Measurements from ENCODE around the gene PDSS1.
"Not testable (repeated sequence)": the region's sequence is repeated elsewhere in the genome, so short reads cannot be mapped to it uniquely, and the experiment has no call there.

The PDSS1 gene

DNA sequence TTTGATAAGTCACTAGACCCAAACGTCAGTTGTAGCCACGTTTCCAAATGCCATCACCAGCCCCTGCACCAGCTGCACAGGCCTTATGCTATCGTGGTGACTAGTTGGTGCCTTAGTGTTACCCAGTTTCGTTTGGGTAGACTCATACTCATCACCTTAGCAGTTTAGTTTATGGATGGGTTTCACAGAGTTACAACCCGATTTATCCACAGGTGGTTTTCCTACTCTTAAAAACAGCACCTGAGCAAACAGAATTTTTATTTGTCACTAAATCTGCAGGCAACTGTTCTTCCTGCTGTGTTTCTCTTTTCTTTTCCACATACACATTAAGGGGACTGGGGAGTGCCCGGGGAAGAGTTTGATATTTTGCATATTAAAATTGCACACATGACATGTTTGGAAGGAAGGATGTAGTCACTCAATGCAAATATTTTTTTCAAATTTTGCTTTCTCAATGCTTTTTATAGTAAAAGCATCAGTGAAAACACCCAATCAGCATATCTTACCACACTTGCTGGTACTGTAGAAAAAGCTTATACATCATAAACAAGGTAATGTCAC lies 41.6 kb downstream of the PDSS1 start:
- no peak for DNase-seq (ENCODE audit: low read depth)

DNA sequence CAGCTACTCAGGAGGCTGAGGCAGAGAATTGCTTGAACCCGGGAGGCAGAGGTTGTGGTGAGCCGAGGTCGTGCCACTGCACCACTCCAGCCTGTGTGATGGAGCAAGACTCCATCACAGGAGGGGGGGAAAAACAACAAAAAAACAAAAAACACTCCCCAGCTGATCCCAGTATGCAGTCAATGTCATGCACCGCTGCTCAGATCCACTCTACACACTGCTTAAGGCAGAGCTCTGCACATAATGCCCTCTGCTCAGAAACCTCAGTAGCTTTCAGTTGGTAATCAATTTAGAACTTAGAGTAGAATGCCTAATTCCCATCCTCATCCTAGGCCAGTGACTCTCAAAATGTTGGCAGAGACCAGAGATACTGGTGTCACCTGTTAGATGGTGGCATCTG lies 43.9 kb downstream of the PDSS1 start:
- no peak for DNase-seq (ENCODE audit: low read depth)

DNA sequence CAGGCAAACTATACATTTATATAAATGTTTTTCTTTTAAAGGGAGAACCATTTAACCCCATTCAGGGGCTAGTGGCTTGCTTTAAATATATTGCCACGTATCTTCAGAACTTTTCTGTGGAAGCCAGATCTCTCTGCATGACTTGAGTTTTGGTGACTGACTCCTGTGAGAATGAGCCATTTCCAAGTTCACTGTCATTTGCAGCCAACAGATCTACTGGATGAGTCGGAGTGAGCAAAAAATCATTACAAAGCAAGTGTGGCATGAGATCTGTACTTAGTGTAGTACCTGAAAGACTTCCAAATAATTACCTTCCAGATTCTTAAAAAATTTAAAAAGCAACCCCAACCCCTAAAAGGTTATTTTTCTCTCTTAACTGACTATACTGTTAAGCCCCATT lies 45.6 kb downstream of the PDSS1 start:
- peak; percentile 40 for DNase-seq (ENCODE audit: low read depth)

DNA sequence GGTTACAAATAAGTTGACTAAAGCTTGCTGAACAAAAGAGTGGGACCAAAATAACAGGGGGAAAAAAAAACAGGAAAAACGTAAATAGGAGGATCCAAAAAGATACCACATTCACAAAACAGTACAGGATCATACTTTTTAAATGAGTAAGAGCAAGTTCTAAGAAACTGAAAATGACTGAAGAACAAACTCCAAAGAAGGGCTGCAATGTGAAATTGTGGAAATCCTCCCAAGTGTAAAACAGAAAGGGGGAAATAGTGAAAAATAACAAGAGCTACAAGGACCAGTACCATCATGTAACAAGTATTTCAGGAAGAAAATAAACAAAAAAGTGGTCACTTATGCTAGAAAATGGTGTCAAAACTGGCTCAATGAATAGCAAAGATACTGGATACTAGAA lies 46.3 kb downstream of the PDSS1 start:
- no peak for DNase-seq (ENCODE audit: low read depth)

DNA sequence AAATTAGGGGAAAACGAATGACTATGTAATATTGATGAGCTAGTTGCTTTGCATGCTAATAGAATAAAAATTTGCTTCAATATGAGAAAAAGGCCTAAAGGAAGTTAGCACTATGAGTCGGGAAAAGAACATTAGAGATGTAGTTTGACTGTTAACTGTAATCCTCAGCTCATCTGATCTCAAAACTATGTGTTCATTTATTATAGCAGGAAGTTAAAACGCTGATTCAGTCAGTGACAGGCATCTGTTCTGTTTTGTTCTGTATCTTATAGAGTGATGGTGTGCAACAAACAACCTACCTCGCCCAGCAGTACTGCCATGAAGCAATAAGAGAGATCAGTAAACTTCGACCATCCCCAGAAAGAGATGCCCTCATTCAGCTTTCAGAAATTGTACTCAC lies 48.6 kb downstream of the PDSS1 start:
- DNase-seq (ENCODE audit: low read depth), result no peak

DNA sequence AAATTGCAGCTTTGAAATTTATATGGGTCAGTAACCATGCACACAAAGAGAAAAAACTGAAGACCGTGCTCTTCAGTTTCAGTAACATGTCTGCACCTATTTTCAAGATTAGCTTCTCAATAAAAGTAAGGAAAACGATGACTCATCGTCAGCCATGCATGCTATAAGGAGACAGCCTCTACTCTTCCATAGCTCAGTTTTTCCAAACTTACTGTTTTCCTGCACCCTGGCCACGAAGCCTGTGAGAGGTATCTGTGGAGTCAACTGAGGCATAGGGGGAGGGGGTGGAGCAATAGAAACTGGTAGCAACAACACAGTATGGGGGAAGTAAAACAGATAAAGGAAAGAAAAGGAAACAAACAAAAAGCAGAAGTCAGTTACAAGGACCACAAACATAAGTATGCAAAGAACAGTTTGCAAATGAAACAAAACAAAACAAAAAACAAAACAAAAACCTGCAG lies 58.0 kb downstream of the PDSS1 start:
- DNase-seq (ENCODE audit: low read depth), result peak; percentile 59

DNA sequence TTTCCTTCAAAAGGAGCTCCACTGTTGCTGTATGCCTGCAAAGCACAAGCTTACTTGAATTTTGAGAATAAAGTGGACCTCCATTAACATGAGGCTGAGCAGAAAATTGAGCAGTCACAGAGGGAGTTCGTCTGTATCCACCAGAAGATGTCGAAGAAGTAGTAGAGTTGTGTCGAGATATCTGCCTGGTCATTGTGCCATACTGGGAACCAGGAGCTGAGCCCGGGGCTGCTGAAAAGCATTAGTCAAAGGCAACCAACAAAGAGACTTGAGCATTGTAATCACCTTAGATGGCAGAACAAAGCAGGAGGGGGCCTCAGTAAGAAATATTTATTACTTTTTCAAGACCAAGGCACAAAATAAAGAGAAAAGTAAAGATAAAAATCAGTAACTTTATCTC lies 61.5 kb downstream of the PDSS1 start:
- no peak for DNase-seq (ENCODE audit: low read depth)

DNA sequence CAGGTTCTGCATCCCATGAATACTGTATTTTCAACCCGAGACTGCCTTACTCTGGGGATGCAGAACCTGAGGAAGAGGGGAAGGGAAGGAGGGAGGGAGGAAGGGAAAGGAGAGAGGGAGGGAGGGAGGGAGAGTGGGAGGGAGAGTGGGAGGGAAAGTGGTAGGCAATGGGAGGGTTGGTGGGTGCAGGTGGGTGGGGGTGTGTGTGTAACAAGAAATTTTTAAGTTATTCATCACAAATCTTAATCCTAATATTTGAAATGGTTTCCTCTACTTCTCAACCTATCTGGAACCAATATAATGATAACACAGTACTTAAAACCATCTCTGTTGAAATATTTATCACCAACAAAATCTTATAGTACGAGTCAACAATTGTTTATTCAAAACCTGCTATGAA lies 68.0 kb downstream of the PDSS1 start:
- peak; percentile 46 for DNase-seq (ENCODE audit: low read depth)

DNA sequence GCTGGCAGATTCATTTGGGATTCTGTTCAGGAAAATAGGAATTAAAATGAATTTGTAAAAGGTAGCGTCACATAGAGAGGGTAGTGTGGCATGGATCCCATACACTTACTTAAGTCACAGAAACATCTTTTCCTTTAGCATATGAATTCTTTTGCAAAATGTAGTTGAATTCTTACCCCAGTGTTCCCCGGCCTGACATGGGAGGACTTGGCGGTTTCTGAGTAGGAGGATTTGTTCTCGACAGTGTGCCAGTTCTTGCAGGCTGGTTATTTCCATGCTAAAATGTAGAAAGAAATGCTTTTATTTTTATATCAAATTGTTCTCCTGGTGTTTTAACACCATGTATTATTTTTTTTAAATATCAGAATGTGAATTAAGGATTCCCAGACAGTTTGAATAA lies 72.6 kb downstream of the PDSS1 start:
- no peak for DNase-seq (ENCODE audit: low read depth)

DNA sequence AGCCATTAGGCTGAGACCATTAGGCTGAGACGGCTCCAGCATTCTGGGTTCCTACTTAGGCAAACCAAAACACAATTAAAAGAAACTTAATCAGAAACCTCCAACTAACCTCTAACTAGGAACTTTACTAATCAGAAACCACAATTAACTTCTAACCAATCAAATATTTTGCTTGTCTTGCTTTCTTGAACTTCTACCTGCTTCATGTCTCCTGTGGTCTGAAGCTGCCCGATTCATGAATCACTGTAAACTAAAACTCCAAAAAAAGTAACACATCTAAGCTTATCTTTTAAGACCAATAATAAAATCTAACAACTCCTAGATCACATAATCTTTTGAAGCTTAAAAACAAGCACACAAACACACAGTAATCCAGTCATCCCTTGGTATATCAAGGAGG lies 76.1 kb downstream of the PDSS1 start:
- no peak for DNase-seq (ENCODE audit: low read depth)

DNA sequence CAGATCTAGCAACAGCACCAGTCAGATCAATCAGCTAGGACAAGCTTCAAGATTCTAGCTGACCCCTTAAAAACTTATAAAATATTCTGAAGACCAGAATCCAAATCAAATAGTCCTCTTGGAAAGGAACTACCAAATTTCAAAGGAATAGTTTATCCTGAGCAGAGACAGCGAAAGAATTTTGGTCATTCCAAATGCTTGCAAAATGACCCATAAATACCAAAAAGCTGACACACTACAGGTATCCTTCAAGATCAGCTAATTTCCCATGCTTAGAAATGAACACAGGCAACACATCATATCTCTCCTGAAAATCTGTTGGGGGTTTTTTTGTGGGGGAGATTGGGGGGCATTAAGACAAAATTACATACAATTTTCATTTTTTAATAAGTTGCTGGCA lies 78.8 kb downstream of the PDSS1 start:
- peak; percentile 20 for DNase-seq (ENCODE audit: low read depth)

DNA sequence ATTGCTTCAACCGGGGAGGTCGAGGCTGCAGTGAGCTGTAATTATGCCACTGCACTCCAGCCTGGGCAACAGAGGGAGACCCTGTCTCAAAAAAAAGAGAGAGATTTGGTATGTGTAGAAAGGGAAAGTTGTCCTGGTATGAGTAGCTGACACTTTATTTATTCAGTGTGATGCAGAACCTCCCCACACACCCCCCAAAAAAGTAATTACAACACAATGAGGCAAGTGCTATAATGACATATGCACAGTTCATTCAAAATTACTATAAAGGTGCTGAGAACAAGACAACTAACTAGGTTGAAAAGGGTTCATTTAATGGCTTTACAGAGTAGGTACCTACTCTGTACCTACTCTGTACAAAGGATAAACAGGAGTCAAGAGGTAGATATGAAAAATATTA lies 80.2 kb downstream of the PDSS1 start:
- DNase-seq (ENCODE audit: low read depth), result no peak

DNA sequence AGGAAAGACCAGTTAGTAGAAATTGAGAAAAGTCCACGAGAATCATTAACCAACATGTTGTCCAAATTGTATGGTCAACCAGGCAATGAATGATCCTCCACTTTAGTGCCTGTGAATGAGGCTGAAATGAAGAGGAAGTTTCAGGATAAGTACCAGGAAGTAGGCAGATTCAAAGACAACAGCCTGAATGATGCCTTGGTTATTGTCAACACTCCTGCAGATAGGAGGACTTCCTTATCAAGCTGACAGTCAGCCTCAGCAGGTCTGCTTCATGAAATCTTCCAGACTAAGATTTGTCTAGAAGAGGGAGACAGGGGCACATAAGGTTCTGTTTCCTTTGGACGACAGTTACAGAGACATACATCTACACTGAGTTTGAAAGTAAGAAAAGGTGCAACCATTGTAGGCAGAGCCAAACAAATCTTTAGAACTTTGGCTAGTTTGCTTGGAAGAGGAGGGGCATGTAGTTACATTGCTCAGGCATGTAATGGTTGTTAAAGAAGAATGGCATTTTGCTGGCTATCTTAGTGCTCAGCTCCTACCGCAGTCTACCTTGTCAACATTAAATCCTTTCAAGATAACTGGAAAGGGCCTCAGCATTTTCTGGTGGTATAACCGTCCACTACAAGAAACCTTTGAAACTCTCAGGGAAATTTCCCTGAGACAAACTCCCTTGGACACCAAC lies 81.8 kb downstream of the PDSS1 start:
- no peak for DNase-seq (ENCODE audit: low read depth)

DNA sequence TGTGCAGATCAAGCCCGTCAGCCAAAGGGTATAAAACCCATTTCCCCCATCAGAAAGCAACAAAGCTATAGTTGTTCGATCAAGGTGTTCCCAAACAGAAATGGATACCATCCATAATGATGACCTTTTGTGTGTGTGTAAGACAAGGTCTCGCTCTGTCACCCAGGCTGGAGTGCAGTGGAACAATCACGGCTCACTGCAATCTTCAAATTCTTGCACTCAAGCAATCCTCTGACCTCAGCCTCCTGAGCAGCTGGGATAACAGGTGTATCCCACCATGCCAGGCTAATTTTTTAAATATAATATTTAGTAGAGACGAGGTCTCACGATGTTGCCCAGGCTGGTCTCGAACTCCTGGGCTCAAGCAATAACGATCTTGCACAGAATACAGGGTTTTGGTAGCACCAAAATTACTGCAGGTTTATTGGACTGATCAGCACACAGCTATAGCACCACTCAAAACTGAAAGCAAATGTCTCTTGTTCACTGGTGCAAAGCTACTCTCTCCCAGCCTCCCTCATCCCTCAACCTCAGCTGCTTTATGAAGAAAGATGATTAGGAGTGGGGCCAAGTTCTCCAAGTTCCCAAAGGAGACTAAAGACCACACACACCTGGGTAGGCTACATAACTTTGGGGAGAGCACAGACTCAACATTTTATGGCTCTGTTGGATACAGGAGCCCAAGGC lies 82.7 kb downstream of the PDSS1 start:
- DNase-seq (ENCODE audit: low read depth), result no peak

DNA sequence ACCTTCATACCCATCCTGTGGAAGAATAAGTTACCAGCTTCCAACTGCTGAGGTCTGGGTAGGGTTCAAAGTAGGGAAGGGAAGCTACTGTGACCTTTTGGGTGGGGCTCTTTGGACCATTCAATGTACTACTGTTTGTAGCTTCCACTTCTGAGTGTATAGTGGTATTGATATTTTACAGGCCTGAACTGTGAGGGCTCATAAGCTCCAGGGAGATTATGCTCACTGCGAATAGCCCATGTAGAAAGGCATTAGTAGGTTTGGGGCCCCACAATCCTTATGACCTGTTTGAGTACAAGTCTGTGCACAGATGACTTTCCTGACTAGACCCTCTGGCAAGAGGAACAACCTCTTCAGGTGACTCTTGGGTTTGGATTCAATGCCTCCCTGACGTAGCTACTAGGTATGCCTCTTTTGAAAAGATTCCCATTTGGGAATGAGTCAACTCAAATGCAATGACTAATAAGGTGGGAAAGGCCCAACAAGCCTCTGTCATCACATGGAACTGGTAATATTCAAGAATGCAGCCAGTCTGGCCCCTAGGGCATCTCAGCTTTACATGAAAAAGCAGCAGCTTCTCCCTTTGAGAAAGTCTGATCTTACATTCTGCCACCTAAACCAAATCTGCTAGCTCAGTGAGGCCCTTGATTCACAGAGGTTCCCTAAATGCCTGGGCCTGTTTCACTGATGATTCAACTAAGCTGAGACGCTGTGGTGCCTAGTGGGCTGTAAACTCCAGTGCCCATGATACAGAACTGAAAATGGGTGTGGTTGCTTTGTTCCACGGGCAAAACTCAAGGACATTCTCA lies 83.5 kb downstream of the PDSS1 start:
- DNase-seq (ENCODE audit: low read depth), result peak; percentile 98

DNA sequence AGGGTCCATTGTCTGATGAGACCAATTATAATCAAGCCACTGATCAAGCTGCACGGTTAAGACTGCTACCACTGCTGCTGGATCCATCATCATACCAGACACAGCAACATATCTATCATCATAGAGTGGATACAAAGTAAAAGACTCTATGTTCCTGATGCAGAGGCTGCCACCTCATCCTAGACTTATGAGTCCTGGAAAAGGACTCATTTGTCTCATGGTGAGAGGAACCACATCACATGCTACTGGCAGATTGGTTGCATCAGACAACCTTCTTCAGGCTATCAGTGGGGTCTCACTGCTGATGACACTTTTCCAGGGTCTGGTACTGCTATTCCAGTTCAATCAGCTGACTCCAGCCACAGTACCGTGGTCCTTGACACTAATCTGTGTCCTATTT lies 84.3 kb downstream of the PDSS1 start:
- DNase-seq (ENCODE audit: low read depth), result peak; percentile 80

DNA sequence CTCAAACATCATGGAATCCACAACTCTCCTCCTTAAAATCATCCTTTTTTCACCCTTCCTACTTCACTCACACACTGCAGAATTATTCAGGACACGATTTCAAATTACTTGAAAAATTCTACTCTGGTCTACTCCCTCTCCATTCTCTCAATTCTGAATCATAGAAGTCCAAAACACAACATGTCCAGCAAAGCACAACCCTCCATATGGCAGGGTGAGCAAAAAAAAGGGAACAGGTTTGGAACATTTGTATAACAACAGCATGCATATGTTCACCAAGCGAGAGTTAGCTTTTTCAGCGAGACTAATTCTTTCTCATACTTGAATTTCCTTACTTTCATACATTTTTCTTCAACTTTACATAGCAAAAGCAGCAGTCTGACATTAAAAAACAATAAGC lies 89.9 kb downstream of the PDSS1 start:
- no peak for DNase-seq (ENCODE audit: low read depth)

DNA sequence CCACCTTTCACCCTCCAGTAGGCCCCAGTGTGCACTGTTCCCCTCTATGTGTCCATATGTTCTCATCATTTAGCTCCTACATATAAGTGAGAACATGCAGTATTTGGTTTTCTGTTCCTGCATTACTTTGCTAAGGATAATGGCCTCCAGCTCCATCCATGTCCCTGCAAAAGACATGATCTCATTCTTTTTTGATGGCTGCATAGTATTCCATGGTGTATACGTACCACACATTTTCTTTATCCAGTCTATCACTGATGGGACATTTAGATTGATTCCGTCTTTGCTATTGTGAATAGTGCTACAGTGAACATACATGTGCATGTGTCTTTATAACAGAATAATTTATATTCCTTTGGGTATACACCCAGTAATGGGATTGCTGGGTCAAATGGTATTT lies 92.3 kb downstream of the PDSS1 start:
- not testable (repeated sequence) for DNase-seq (ENCODE audit: low read depth)

DNA sequence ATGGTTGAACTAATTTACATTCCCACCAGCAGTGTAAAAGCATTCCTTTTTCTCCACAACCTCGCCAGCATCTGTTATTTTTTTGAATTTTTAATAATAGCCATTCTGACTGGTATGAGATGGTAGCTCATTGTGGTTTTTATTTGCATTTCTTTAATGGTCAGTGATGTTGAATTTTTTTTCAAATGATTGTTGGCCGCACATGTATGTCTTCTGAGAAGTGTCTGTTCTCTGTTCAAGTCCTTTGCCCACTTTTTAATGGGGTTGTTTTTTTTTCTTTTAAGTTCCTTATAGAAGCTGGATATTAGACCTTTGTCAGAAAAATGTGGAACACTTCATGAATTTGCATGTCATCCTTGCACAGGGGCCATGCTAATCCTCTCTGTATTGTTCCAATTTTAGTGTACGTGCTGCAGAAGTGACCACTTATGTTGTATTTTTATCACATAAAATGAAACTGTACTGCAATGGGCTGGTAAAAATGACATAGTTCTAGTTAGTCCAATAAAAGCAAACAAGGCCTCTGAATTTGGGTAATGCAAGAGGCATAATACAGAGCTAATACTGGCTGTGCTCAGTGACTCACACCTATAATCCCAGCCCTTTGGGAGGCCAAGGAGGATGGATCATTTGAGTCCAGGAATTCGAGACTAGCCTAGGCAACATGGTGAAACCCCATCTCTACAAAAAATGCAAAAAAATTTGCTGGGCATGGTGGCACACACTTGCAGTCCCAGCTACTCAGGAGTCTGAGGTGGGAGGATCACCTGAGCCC lies 92.9 kb downstream of the PDSS1 start:
- DNase-seq (ENCODE audit: low read depth), result peak; percentile 25

DNA sequence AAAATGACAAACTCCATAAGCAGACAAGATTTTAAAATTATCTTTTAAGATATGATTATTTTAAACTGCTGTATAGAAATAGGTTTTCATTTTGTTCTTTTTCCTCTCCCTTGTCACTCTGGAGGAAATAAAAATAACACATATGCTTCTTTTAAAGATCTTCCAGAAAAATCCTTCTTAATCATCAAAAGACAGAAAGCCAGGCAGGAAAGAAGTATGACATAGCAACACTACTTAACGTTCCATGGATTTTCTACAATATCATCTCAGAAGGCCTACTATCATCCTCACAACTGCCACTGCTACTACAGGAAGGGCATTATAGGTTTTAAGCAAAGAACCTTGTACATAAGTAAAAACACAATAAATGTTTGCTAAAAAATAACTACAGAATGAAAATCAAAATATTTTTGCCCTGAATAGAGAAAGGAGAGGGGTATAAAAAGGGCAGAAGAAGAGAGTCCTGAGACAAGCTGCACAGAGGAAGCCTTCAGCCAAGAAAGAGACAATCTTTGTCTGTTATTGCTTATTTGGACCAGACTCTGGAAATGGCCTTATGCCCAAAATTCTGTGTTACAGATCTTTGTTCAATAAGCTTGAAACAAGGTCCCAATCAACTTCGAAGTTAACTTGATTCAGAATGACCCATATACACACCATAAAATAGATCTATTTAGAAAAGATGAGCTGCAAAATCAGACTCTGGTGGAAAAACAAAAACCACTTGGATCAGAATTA lies 95.4 kb downstream of the PDSS1 start:
- no peak for DNase-seq (ENCODE audit: low read depth)
